GM21526 (cell line): ENCODE data around the gene YPEL5.
A peak's percentile ranks its signal among the peaks of the same experiment; 100 is the strongest.
"Not testable (repeated sequence)": the region's sequence is repeated elsewhere in the genome, so short reads cannot be mapped to it uniquely, and the experiment has no call there.

Source experiments
- ATAC-seq: cut with Tn5 transposase; IDR thresholded peaks from one replicate; pipeline ENCODE4 v1.9.1; 2021; ENCODE audit warnings: moderate library complexity; ENCODE audit not compliant: unreplicated experiment, low FRiP score

Gene YPEL5

DNA sequence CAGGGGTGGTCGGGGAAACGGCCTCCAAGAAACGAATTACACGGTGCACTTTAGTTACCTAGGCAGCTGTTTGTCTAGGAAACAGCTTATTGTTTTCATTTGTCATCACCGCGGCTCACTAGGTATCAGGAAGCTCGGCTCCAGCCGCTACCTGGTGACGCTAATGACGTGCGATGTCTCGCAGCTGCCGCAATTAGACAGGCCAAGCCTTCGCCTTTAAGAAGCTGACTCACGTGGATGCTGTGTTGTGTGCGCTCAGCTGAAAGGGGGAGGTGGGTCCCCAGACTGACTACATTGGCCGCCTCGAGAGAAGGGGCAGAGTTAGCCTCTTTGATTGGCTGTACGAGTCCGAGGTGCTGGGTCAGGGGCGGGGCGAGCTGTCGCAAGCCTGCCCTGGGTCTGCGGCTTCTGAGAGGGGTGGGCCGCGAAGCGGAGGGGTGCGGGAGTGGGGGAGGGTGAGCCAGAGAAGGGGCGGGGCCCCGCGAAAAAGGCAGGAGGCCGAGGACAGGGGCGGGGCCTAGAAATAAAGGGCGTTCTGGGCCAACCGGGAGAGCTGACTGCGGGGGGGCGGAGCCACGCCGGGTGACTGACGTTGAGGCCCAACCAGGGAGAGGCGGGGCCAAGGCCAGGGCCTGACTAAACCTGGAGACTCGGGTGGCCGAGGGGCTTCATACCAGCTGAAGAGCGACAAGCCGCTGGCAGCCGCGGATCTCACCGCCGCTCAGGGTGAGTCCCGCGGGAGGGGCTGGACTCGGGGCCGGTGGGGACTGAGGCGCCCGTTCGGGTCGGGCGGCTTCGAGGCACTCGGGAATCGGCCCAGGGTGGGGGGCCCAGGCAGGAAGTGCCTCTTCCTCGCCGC lies at the start of gene YPEL5:
TSS of gene YPEL5 (plus strand) at position 671 of the 859 bp plus-strand sequence. CDS start 9,645 bp downstream, outside the sequence.
- ATAC-seq: peak; percentile 93

DNA sequence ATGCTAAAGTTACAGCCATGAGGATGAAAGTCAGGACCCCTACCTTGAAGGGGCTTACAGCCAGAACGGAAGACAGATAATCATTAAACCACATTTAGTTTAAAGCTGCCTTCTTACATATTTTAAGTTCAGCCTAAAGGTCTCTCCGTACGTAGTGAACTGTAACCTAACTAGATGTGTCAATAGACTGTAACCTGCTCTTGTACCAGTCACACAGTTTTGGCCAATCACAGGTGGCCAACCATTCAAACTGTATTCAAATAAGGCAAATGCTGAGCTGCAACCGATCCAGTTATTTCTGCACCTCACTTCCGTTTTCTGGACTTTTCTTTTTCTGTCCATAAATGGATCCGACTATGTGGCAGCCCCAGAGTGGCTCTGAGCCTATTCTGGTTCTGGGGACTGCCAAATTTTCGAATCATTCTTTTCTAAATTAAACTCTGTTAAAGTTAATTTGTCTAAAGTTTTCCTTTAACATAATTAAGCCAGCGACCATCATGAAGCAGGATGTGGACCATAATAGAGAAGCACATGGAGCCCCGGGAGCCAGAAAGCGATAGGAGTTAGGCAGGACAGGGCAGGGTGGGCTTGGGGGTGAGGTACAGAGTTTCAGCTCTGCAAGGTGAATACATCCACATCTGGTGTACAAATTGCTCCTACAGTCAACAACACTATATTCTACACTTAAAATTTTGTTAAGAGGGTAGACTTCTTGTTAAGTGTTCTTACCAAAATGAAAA lies 48.4 kb upstream of the YPEL5 start:
- no peak for ATAC-seq

DNA sequence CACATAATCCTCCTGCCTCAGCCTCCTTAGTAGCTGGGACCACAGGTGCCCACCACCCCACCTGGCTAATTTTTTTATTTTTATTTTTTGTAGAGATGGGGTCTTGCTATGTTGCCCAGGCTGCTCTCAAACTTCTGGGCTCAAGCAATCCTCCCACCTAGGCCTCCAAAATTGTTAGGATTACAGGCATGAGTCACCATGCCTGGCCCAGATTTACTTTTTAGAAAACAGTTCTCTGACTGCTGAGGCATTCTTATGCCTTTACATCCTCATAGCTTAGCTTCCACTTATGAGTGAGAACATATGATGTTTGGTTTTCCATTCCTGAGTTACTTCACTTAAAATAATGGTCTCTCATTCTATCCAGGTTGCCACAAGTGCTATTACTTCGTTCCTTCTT lies 47.4 kb upstream of the YPEL5 start:
- not testable (repeated sequence) for ATAC-seq

DNA sequence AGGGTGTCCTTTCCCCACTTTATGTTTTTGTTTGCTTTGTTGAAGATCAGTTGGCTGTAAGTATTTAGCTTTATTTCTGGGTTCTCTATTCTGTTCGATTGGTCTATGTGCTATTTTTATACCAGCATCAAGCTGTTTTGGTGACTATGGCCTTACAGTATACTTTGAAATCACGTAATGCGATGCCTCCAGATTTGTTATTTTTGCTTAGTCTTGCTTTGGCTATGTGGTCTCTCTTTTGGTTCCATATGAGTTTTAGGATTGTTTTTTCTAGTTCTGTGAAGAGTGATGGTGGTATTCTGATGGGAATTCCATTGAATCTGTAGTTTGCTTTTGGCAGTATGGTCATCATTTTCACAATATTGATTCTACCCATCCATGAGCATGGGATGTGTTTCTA lies 46.1 kb upstream of the YPEL5 start:
- ATAC-seq: not testable (repeated sequence)

GRCh38 chr2:30104307-30104706 lies 42.5 kb upstream of the YPEL5 start:
- no peak for ATAC-seq

DNA sequence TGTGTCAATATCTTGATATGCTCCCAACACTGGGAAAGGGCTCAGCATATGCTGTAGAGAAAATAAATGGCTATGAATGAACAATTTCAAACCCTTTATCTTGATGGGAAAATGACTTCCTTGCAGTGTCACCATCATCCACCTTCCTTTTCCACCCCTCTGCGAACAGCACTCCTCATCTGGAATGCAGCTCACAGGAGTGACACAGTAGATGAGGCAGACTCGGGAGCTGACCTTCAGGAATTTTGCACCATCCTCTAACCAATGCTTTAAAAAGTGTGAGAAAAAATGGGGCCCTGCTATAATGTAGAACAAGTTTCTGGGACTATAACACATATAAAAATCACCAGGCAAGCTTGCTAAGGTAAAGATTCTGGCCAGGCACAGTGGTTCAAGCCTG lies 41.3 kb upstream of the YPEL5 start:
- ATAC-seq: no peak

DNA sequence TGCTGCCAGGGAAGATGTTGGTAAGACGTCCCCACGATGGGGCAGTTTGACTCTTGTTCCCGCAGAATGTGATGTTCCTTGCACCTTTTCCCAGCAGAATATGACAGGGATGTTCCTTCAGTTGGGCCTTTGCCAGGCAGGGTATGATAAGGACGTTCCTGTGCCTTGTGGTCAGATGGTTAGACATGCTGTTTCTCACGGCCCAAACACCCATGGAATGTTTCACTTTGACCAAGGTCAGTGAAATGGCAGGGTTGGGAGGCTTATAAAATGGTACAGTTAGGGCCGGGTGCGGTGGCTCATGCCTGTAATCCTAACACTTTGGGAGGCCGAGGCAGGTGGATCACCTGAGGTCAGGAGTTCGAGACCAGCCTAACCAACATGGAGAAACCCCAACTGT lies 40.3 kb upstream of the YPEL5 start:
- ATAC-seq: no peak

- no peak for ATAC-seq
These were observed 38.6 kb upstream of the YPEL5 start for GRCh38 chr2:30108192-30108591.

GRCh38 chr2:30108851-30109250 lies 38.0 kb upstream of the YPEL5 start:
- no peak for ATAC-seq

DNA sequence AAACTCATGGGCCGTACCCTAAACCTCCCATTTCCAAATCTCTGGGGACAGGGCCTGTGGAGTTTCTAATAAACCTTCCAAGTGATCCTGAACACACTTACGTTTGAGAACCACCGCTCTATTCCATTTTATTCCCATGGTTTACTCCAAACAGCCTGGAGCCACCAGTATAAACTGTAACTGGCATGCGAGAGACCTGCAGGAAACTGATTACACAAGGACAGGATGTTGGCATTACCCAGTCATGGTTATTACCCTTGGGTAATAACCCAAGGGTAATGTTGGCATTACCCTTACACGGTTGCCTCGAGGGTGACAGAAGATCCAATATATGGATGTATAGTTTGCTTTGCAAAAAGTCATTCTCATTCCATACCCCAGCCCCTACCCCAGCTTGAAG lies 37.0 kb upstream of the YPEL5 start:
- no peak for ATAC-seq

- ATAC-seq: no peak
These were observed 36.0 kb upstream of the YPEL5 start for GRCh38 chr2:30110773-30111172.

DNA sequence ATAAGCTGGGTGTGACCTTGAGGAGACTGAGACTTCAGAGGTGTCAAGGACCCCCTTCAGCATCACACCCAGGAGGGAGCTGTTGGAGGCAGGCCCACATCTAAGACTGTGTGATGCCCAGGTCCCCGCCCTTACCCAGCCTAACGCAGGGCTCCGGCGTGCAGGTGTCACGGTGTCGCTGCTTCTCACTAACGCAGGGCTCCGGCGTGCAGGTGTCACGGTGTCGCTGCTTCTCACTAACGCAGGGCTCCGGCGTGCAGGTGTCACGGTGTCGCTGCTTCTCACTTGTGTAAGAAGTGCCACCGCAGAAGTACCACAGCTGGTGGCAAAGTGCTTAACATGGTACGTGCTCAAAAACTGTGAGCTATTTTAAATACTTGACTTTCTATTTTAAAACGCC lies 35.6 kb upstream of the YPEL5 start:
- not testable (repeated sequence) for ATAC-seq

- ATAC-seq: no peak
These were observed 34.2 kb upstream of the YPEL5 start for GRCh38 chr2:30112561-30112960.

GRCh38 chr2:30113617-30114293 lies 33.1 kb upstream of the YPEL5 start:
- ATAC-seq: no peak

GRCh38 chr2:30115141-30115980 lies 31.4 kb upstream of the YPEL5 start:
- no peak for ATAC-seq

DNA sequence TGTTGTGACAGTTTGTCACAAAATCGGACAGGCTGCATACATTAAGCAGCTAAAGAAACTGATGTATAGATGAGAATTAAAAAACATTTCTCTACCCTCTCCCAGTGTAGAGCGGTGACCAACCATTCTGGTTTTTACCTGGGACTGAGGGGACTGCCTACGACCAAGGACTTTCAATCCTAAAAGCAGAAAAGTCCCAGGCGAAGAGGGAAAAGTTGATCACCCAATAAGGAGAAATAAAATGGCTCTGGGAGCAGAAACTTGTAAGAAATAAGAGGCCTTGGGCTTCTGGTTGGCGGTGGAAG lies 30.9 kb upstream of the YPEL5 start:
- ATAC-seq: no peak

- ATAC-seq: no peak
These were observed 24.4 kb upstream of the YPEL5 start for GRCh38 chr2:30122362-30122761.

- no peak for ATAC-seq
These were observed 19.6 kb upstream of the YPEL5 start for GRCh38 chr2:30127016-30127893.

DNA sequence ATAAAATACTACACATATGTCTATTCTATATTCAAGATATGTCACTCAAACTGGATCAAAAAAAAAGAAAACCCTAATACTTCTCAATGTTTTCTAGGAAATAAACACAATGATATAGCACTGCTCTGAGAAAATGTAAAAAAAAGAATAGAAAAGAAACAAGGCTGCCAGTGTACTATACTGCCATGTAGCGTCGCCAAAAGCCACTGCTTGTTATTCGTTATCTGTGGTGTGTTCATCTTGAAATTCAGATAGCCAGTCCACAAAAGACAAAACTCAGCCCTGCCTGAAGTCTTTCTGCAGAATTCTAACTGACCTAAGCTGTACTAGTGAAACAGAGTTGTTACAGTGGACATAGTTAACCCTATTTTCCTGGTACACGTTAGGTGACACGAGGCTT lies 12.2 kb upstream of the YPEL5 start:
- no peak for ATAC-seq

- ATAC-seq: no peak
These were observed 11.3 kb upstream of the YPEL5 start for GRCh38 chr2:30135541-30135940.
